Upper lobe of left lung (tissue), 6 donors: ENCODE measurements around the gene LIME1. TPM values are rescaled to one million over a fixed set of nuclear protein-coding genes. Genes with fewer than 3 reads are reported as not detected.

Experiments used
- ATAC-seq, 2 donors: fragments of 200-7000 bp; cut with Tn5 transposase; one replicate each; pipeline ENCODE4 v1.9.1; 2022; ENCODE audit warnings: mild to moderate bottlenecking in 2 of 2, moderate library complexity in 2 of 2; ENCODE audit not compliant: low FRiP score in 2 of 2
- DNase-seq, 2 donors: peaks; one replicate each; pipeline ENCODE4 v3.0.0-alpha.2; 2019 to 2020
- H3K27ac ChIP-seq, 4 donors: fragments of 200-600 bp; sonication (generic); one replicate each; pipeline ENCODE4 v1.5.1; 2016 to 2019
- H3K27me3 ChIP-seq, 4 donors: fragments of 200-600 bp; sonication (generic); one replicate each; pipeline ENCODE4 v1.5.1; 2017 to 2019
- H3K36me3 ChIP-seq, 4 donors: fragments of 200-600 bp; sonication (generic); one replicate each; pipeline ENCODE4 v1.5.1; 2016 to 2019
- H3K4me1 ChIP-seq, 4 donors: fragments of 200-600 bp; sonication (generic); one replicate each; pipeline ENCODE4 v1.5.1; 2018 to 2019
- H3K4me3 ChIP-seq, 4 donors: fragments of 200-600 bp; sonication (generic); one replicate each; pipeline ENCODE4 v1.5.1; 2017 to 2019; ENCODE audit warnings: mild to moderate bottlenecking in 2 of 4, moderate library complexity in 1 of 4
- H3K9me3 ChIP-seq, 4 donors: fragments of 200-600 bp; sonication (generic); one replicate each; pipeline ENCODE4 v1.5.1; 2018 to 2019
- EP300 ChIP-seq, 4 donors: sonication (generic); formaldehyde crosslinking; IDR thresholded peaks; one replicate each; pipeline ENCODE4 v1.5.1; 2017; ENCODE audit warnings: antibody characterized with exemption in 4 of 4, control low read depth in 2 of 4
- POLR2A ChIP-seq, 4 donors: fragments of 450-650 bp; IDR thresholded peaks; one replicate each; pipeline ENCODE4 v1.5.1; 2016 to 2017; ENCODE audit warnings: antibody characterized with exemption in 4 of 4, mild to moderate bottlenecking in 2 of 4
- POLR2AphosphoS5 ChIP-seq, 2 donors: sonication (generic); formaldehyde crosslinking; IDR thresholded peaks; one replicate each; pipeline ENCODE4 v1.5.1; 2017; ENCODE audit warnings: antibody characterized with exemption in 2 of 2
- WGBS, 2 donors: methylation state at CpG; one replicate each; pipeline ENCODE4 v1.1.5; 2017 to 2018; 5-methylcytosine and 5-hydroxymethylcytosine counted together
- small RNA-seq, 4 donors: library from RNA; depleted of rRNA; stranded (forward); fragments of <200 nt; gene quantifications; one replicate each; pipeline ENCODE3, GENCODE V24; 2016
- total RNA-seq, 6 donors: library from RNA; depleted of rRNA in 4 of 6; stranded (reverse); fragments of >200 nt in 4 of 6; gene quantifications; one replicate each; pipeline versions ENCODE4 v1.1.0 to v1.2.1, GENCODE V29; 2016 to 2021
- TF ChIP-seq, protein P1 (sequence below), 6 experiments: fragments of 450-650 bp in 4 of 6; fragments of 200-600 bp in 2 of 6; sonication (generic) in 2 of 6; IDR thresholded peaks; one replicate each; pipeline ENCODE4 v1.5.1; 2016 to 2019; ENCODE audit warnings: antibody characterized with exemption in 6 of 6
- donor health status: DM: no; HTN: no; CAD: no; lungs with moderate emphysema.
- donor health status: DM: no; HTN: yes; CAD: no; lungs with severe emphysema.

The LIME1 gene
- total RNA-seq, 6 donors from 2014 or later, result 12.4 to 51.3 (median 15.3) TPM

DNA sequence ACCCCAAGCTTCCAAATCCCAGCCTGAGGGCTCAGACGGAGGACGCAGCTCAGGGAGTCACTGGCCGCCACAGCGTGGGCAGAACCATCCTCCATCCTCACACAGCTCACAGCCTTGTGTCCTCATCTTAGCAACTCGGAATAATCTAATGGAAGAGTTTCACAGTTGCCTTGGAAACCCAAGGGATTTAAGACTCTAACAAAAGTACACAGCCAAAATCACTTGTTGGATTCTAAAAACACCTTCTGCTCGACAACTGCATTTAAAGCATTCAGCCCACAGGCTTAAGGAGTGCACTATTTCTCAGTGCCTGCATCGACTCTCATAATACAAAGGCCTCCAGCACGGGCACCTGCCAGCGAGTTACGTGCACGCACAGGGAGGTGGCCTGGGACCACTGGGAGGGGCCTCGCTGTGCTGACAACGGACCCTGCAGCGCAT lies 49.2 kb downstream of the LIME1 start:
- peaks cover 0 to 25% (median 15%) of the 10 kb centered on the region in 4 donors for H3K36me3 ChIP-seq
- no peak overlapping the region for H3K27ac ChIP-seq
- TF ChIP-seq POLR2AphosphoS5 (IDR thresholded peaks at IDR 0.05) (no peak), POLR2A (IDR thresholded peaks at IDR 0.05) (no peak), EP300 (IDR thresholded peaks at IDR 0.05) (no peak)
- TF ChIP-seq, protein P1, sequence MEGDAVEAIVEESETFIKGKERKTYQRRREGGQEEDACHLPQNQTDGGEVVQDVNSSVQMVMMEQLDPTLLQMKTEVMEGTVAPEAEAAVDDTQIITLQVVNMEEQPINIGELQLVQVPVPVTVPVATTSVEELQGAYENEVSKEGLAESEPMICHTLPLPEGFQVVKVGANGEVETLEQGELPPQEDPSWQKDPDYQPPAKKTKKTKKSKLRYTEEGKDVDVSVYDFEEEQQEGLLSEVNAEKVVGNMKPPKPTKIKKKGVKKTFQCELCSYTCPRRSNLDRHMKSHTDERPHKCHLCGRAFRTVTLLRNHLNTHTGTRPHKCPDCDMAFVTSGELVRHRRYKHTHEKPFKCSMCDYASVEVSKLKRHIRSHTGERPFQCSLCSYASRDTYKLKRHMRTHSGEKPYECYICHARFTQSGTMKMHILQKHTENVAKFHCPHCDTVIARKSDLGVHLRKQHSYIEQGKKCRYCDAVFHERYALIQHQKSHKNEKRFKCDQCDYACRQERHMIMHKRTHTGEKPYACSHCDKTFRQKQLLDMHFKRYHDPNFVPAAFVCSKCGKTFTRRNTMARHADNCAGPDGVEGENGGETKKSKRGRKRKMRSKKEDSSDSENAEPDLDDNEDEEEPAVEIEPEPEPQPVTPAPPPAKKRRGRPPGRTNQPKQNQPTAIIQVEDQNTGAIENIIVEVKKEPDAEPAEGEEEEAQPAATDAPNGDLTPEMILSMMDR (IDR thresholded peaks at IDR 0.05), result no peak
- H3K4me3 ChIP-seq, result no peak overlapping the region
- H3K4me1 ChIP-seq, result peaks cover 4 to 7% (median 6%) of the 10 kb centered on the region in 4 donors
- DNase-seq (no peak), ATAC-seq (no peak)
- 73 to 75% methylated on average over 13 to 14 of the region's 14 CpGs for WGBS, 2 donors
- H3K27me3 ChIP-seq, result no peaks in the 10 kb centered on the region
- H3K9me3 ChIP-seq, result no peaks in the 10 kb centered on the region

DNA sequence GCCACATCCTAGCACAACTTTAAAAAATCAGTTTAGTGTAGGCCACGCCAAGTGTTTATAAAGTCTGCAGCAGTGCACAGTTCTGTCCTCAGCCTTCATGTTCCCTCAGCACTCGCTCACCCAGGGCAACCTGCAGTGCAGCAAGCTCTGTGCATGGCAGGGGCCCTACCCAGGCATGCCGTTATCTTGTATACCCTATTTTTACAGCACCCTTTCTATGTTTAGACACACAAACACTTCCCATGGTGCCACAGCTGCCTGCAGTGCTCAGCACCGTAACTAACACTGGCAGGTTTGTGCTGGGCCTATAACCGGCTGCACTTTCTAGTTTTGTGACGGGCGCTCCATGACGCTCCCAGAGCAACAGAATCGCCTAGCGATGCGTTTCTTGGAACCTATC lies 50.8 kb downstream of the LIME1 start:
- WGBS, 2 donors, result 89 to 90% methylated on average over 11 of the region's 11 CpGs
- DNase-seq, result no peak

DNA sequence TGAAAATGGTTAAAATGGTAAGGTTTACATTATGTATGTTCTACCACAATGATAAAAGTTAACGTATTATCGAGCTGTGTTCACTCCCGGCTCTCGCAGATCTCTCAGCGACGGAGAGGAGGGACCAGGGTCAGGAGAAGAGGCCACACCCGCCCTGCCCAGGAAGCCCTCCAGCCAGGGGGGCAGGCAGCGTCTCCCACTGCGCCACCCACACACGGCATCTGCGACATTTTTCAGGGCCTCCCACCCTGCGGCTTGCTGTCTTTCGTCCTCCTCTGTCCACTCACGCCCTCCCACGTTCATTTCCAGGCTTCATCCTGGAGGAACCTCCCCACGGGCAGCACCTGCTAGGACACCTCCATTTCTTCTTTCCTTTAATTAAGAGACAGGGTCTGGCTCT lies 51.3 kb downstream of the LIME1 start:
- Histone ChIP-seq H3K4me3 (no peak overlapping the region), H3K4me1 (peaks cover 6 to 12% (median 7%) of the 10 kb centered on the region in 4 donors), H3K36me3 (peaks cover 0 to 21% (median 15%) of the 10 kb centered on the region in 4 donors), H3K27me3 (no peaks in the 10 kb centered on the region), H3K9me3 (no peaks in the 10 kb centered on the region), H3K27ac (no peak overlapping the region)
- no peak for DNase-seq
- ATAC-seq, result no peak
- 74 to 84% methylated on average over 16 of the region's 16 CpGs for WGBS, 2 donors
- no peak for TF ChIP-seq POLR2A (IDR thresholded peaks at IDR 0.05)
- no peak for TF ChIP-seq EP300 (IDR thresholded peaks at IDR 0.05)
- TF ChIP-seq POLR2AphosphoS5 (IDR thresholded peaks at IDR 0.05), result no peak
- TF ChIP-seq, protein P1 (IDR thresholded peaks at IDR 0.05), result no peak

More for the DNA sequence above, 50.8 kb downstream of the LIME1 start:
- TF ChIP-seq EP300 (IDR thresholded peaks at IDR 0.05) (no peak), POLR2A (IDR thresholded peaks at IDR 0.05) (no peak), POLR2AphosphoS5 (IDR thresholded peaks at IDR 0.05) (no peak)
- TF ChIP-seq, protein P1 (IDR thresholded peaks at IDR 0.05), result no peak
- peaks cover 0 to 25% (median 15%) of the 10 kb centered on the region in 4 donors for H3K36me3 ChIP-seq
- no peaks in the 10 kb centered on the region for H3K9me3 ChIP-seq
- peaks cover 6 to 12% (median 7%) of the 10 kb centered on the region in 4 donors for H3K4me1 ChIP-seq
- no peak for ATAC-seq
- no peak overlapping the region for H3K27ac ChIP-seq
- no peaks in the 10 kb centered on the region for H3K27me3 ChIP-seq
- H3K4me3 ChIP-seq, result no peak overlapping the region

Small RNA genes within 50 kb of the gene (small RNA-seq; reads per million reads assigned to genes)
- gene LIME1, result 0 reads per million in 4 donors
- 0 reads per million in 4 donors for gene TNFRSF6B

Other genes with a start within 250 kb of the LIME1 start
- 1 to 10 TPM in 2 of 6 donors, under 1 TPM in 2, not detected in 2; 0.61 to 1.6 (median 1.1) TPM for gene EEF1A2, start 237.6 kb upstream of the LIME1 start, total RNA-seq
- gene PPDPF, start 215.9 kb upstream of the LIME1 start, total RNA-seq, result 100 to 1,000 TPM in 5 of 6 donors, 10 to 100 TPM in 1; 91.1 to 468 (median 416) TPM
- 1 to 10 TPM; 3.3 to 9.8 (median 6.0) TPM for gene PTK6, start 199.3 kb upstream of the LIME1 start, total RNA-seq
- not detected for gene SRMS, start 188.9 kb upstream of the LIME1 start, total RNA-seq
- 1 to 10 TPM in 4 of 6 donors, under 1 TPM in 2; 0.29 to 6.5 (median 1.4) TPM for gene FNDC11, start 182.5 kb upstream of the LIME1 start, total RNA-seq
- 100 to 1,000 TPM in 1 of 6 donors, 10 to 100 TPM in 5; 40.1 to 102 (median 56.6) TPM for gene HELZ2, start 162.4 kb upstream of the LIME1 start, total RNA-seq
- 10 to 100 TPM; 10.1 to 12.9 (median 12.4) TPM for gene GMEB2, start 109.6 kb upstream of the LIME1 start, total RNA-seq
- 10 to 100 TPM in 3 of 6 donors, 1 to 10 TPM in 3; 2.1 to 16.5 (median 9.1) TPM for gene STMN3, start 83.2 kb upstream of the LIME1 start, total RNA-seq
- gene RTEL1, start 78.4 kb upstream of the LIME1 start, total RNA-seq, result 10 to 100 TPM in 5 of 6 donors, 1 to 10 TPM in 1; 8.6 to 73.3 (median 32.5) TPM
- gene TNFRSF6B, start 40.0 kb upstream of the LIME1 start, total RNA-seq, result 10 to 100 TPM; 13.8 to 34.8 (median 16.9) TPM
- 10 to 100 TPM; 26.8 to 56.4 (median 46.3) TPM for gene ARFRP1, start 28.7 kb upstream of the LIME1 start, total RNA-seq
- gene ZGPAT, start 28.6 kb upstream of the LIME1 start, total RNA-seq, result 10 to 100 TPM; 24.8 to 70.2 (median 36.8) TPM
- gene SLC2A4RG, start 3.1 kb downstream of the LIME1 start, total RNA-seq, result 100 to 1,000 TPM in 1 of 6 donors, 10 to 100 TPM in 5; 28.8 to 106 (median 71.9) TPM
- 10 to 100 TPM in 4 of 6 donors, 1 to 10 TPM in 2; 7.6 to 25.3 (median 11.6) TPM for gene ZBTB46, start 94.6 kb downstream of the LIME1 start, total RNA-seq
- gene ABHD16B, start 124.8 kb downstream of the LIME1 start, total RNA-seq, result under 1 TPM in 1 of 6 donors, not detected in 5; 0.23 TPM
- 100 to 1,000 TPM in 1 of 6 donors, 10 to 100 TPM in 5; 64.2 to 103 (median 79.4) TPM for gene TPD52L2, start 128.6 kb downstream of the LIME1 start, total RNA-seq
- gene DNAJC5, start 158.5 kb downstream of the LIME1 start, total RNA-seq, result 10 to 100 TPM; 44.6 to 66.0 (median 60.7) TPM
- gene UCKL1, start 219.8 kb downstream of the LIME1 start, total RNA-seq, result 100 to 1,000 TPM in 1 of 6 donors, 10 to 100 TPM in 5; 23.0 to 103 (median 37.3) TPM
- gene ZNF512B, start 233.3 kb downstream of the LIME1 start, total RNA-seq, result 10 to 100 TPM; 10.8 to 22.0 (median 16.3) TPM
- 1 to 10 TPM; 2.6 to 7.2 (median 4.7) TPM for gene SAMD10, start 243.0 kb downstream of the LIME1 start, total RNA-seq
- gene PRPF6, start 244.5 kb downstream of the LIME1 start, total RNA-seq, result 100 to 1,000 TPM in 1 of 6 donors, 10 to 100 TPM in 5; 60.5 to 113 (median 68.0) TPM